K562 (cell line): ENCODE results near the gene ZBTB7A. TPM values are rescaled to one million over a fixed set of nuclear protein-coding genes. Genes with fewer than 3 reads are reported as not detected.

Experiments
- ATAC-seq: fragments of 200-7000 bp; cut with Tn5 transposase; 3 replicates; pipeline ENCODE4 v1.9.1; 2020; ENCODE audit warnings: moderate library complexity
- BruUV-seq: library from RNA; stranded (reverse); fragments of 400-500 nt; replicated peaks from 2 replicates; lab custom pipeline; 2021; lab: Mats Ljungman, UMichigan
- CTCF ChIA-PET: fragments of 300-600 bp; formaldehyde crosslinking; extraction: SDS; loops from one replicate; lab custom pipeline; 2021; ENCODE audit warnings: low intra/inter-chr PET ratio; lab: Yijun Ruan, JAX
- POLR2A ChIA-PET: fragments of 300-600, 350-650 bp; sonication (Branson Sonifier 250); formaldehyde crosslinking; extraction: SDS; loops from one replicate; lab custom pipeline; 2021; ENCODE audit warnings: antibody characterized with exemption, inconsistent platforms; lab: Yijun Ruan, JAX
- DNase-seq, 4 experiments: peaks; one replicate each; pipeline versions ENCODE4 v3.0.0 to v3.0.0-alpha.2; 2011 to 2018; ENCODE audit warnings: low spot score in 3 of 4, mixed read lengths in 3 of 4; ENCODE audit errors: extremely low read depth in 1 of 4
- FAIRE-seq: peaks from 2 replicates; lab custom pipeline; 2011; peaks lifted over from hg19 to GRCh38; lab: Jason Lieb, UNC
- H2AFZ ChIP-seq: 2 replicates; pipeline ENCODE4 v1.6.0; 2011; ENCODE audit warnings: low read depth, low read length, control low read depth, inconsistent platforms
- H3K27ac ChIP-seq: fragments of 200-600 bp; 3 replicates; pipeline ENCODE4 v1.8.0; 2011; ENCODE audit warnings: low read depth, mild to moderate bottlenecking, control low read depth, inconsistent platforms, low read length, moderate library complexity, mixed read lengths; ENCODE audit errors: extremely low read depth
- H3K27me3 ChIP-seq, 2 experiments: fragments of 300-600 bp in 1 of 2; 2 replicates in 1 of 2; 3 replicates in 1 of 2; pipeline versions ENCODE4 v1.6.0 to v1.8.0; 2011; ENCODE audit warnings: inconsistent platforms in 2 of 2, low read length in 2 of 2, mild to moderate bottlenecking in 1 of 2, mixed read lengths in 1 of 2, moderate library complexity in 1 of 2; ENCODE audit not compliant: control insufficient read depth in 2 of 2, insufficient read depth in 2 of 2
- H3K36me3 ChIP-seq: fragments of 300-600 bp; 3 replicates; pipeline ENCODE4 v1.8.0; 2011; ENCODE audit warnings: mild to moderate bottlenecking, low read length, inconsistent platforms; ENCODE audit not compliant: control insufficient read depth, insufficient read depth
- H3K4me1 ChIP-seq, 2 experiments: fragments of 200-600 bp in 1 of 2; replicated peaks in 1 of 2; 2 replicates in 1 of 2; 3 replicates in 1 of 2; pipeline versions ENCODE4 v1.5.1 to v1.8.0; 2011; ENCODE audit warnings: inconsistent platforms in 2 of 2, low read length in 2 of 2, mild to moderate bottlenecking in 1 of 2, mixed read lengths in 1 of 2, moderate library complexity in 1 of 2; ENCODE audit not compliant: control insufficient read depth in 2 of 2, insufficient read depth in 2 of 2
- H3K4me2 ChIP-seq: 2 replicates; pipeline ENCODE4 v1.6.1; 2011; ENCODE audit warnings: low read length, control low read depth, inconsistent platforms, mixed read lengths; ENCODE audit not compliant: insufficient read depth
- H3K4me3 ChIP-seq: fragments of 200-600 bp; sonication (generic), shearing (Covaris generic); 2 replicates; pipeline ENCODE4 v1.5.1; 2016; ENCODE audit warnings: control low read depth, inconsistent platforms
- H3K79me2 ChIP-seq: fragments of 200-600 bp; 3 replicates; pipeline ENCODE4 v1.8.0; 2011; ENCODE audit warnings: low read length, inconsistent platforms; ENCODE audit not compliant: control insufficient read depth, insufficient read depth
- H3K9ac ChIP-seq, 2 experiments: 2 replicates each; pipeline versions ENCODE4 v1.6.0 to v1.6.1; 2011; ENCODE audit warnings: low read depth in 2 of 2, low read length in 2 of 2, control low read depth in 1 of 2, inconsistent platforms in 1 of 2, mild to moderate bottlenecking in 1 of 2, mixed read lengths in 1 of 2; ENCODE audit not compliant: insufficient read depth in 1 of 2
- H3K9me1 ChIP-seq: one replicate; pipeline ENCODE4 v1.6.0; 2011; ENCODE audit warnings: inconsistent platforms, mild to moderate bottlenecking, low read length, moderate library complexity; ENCODE audit not compliant: control insufficient read depth, insufficient read depth
- H3K9me3 ChIP-seq: replicated peaks from 2 replicates; pipeline ENCODE4 v1.5.1; 2011; ENCODE audit warnings: low read depth, low read length, inconsistent platforms; ENCODE audit not compliant: control insufficient read depth, insufficient read depth
- H4K20me1 ChIP-seq: replicated peaks from 2 replicates; pipeline ENCODE4 v1.6.1; 2011; ENCODE audit warnings: low read length, inconsistent platforms, mixed read lengths; ENCODE audit not compliant: control insufficient read depth, insufficient read depth
- JUND ChIP-seq, 2 experiments: IDR thresholded peaks; 2 replicates in 1 of 2; 3 replicates in 1 of 2; pipeline ENCODE4 v1.6.1; 2011; ENCODE audit warnings: borderline replicate concordance in 2 of 2, low read depth in 2 of 2, low read length in 2 of 2, improper control_type of control experiment in 1 of 2, missing biosample characterization in 1 of 2, missing genetic modification characterization in 1 of 2, missing genetic modification reagents in 1 of 2
- RBFOX2 ChIP-seq: fragments of 200-400 bp; formaldehyde crosslinking; IDR thresholded peaks from 2 replicates; pipeline ENCODE4 v1.6.1; 2017; ENCODE audit warnings: low read depth, mild to moderate bottlenecking, low read length, moderate library complexity
- USF1 ChIP-seq: sonication (generic); formaldehyde crosslinking; IDR thresholded peaks from 2 replicates; pipeline ENCODE4 v1.9.0; 2022; ENCODE audit warnings: mild to moderate bottlenecking, missing genetic modification reagents
- whole genome bisulfite sequencing: fragments of 100-300 bp; shearing (Covaris generic); methylation state at CpG from one replicate; pipeline ENCODE4 v1.1.6; 2016; ENCODE audit warnings: low coverage, mixed read lengths; ENCODE audit not compliant: insufficient coverage; ENCODE audit errors: missing lambda C conversion rate; 5-methylcytosine and 5-hydroxymethylcytosine counted together
- in situ Hi-C: fragments of 300-500 bp; cut with MboI; formaldehyde crosslinking; loops from 4 replicates; pipeline ENCODE4 v1.15.0; 2018; ENCODE audit warnings: inconsistent platforms, mixed read lengths
- intact Hi-C: fragments of 100-400 bp; cut with micrococcal nuclease; formaldehyde crosslinking; loops from 2 replicates; pipeline ENCODE4 v1.14.2; 2022
- polyA plus RNA-seq, 8 experiments: library from polyadenylated mRNA; depleted of rRNA in 4 of 8; stranded (reverse) in 5 of 8; unstranded in 3 of 8; fragments of >200 nt; fragmentation: Nextera tagmentation in 2 of 8; fragmentation: Illumina TruSeq in 1 of 8; extraction: Ambion mirVana in 2 of 8; extraction: Trizol in 1 of 8; gene quantifications; 2 replicates each; pipeline versions ENCODE4 v1.2.1 to v1.2.3, GENCODE V29; 2011 to 2014; ENCODE audit warnings: inconsistent platforms in 1 of 8, missing spikeins in 1 of 8
- total RNA-seq, 7 experiments: library from RNA; depleted of rRNA in 6 of 7; stranded (reverse); fragments of >200 nt in 6 of 7; fragmentation: Illumina TruSeq in 2 of 7; extraction: Trizol in 2 of 7; gene quantifications; 2 replicates each; pipeline versions ENCODE4 v1.2.1 to v1.2.3, GENCODE V29; 2011 to 2021; ENCODE audit warnings: low replicate concordance in 1 of 7
- TF ChIP-seq, protein P1 (sequence below): sonication (generic); formaldehyde crosslinking; IDR thresholded peaks from 2 replicates; pipeline ENCODE4 v1.8.1; 2023; ENCODE audit warnings: mild to moderate bottlenecking, missing genetic modification reagents

The ZBTB7A gene
- total and polyA plus RNA-seq, 9 of the 15 experiments (the other 6 are each of a cell fraction or from before 2014, with no cell fraction given): 0.11 to 34.0 (median 4.6) TPM

- ChIA-PET CTCF (no interaction called here), POLR2A (interaction anchor here (0.6 to 1.4 kb wide), 2 partner anchors 9 to 30 kb away, joined by 4 read pairs; no protein-coding TSS in a partner anchor)
- in situ Hi-C loops: no loop called here
- Histone ChIP-seq H3K9me3 (no peaks in the 10 kb centered on the region), H3K36me3 (peaks cover 82% of the 10 kb centered on the region; the same call in 2 of the 3 replicates), H4K20me1 (peaks cover 42% of the 10 kb centered on the region), H3K4me3 (no peak overlapping the region), H3K4me2 (no peak overlapping the region), H3K27me3 (no peaks in the 10 kb centered on the region), H3K27ac (no peak overlapping the region), H3K9ac (no peak overlapping the region), H3K9me1 (no peaks in the 10 kb centered on the region), H2AFZ (no peak overlapping the region), H3K79me2 (peaks cover 82% of the 10 kb centered on the region), H3K4me1 (peaks cover 0 to 46% of the 10 kb centered on the region in 2 experiments; a peak in 2 of 5 replicates)
- intact Hi-C loops: no loop called here
- BruUV-seq: TSS peak; percentile 22
- no peak for DNase-seq
- FAIRE-seq: no peak
- no peak for ATAC-seq
- TF ChIP-seq, protein P1, sequence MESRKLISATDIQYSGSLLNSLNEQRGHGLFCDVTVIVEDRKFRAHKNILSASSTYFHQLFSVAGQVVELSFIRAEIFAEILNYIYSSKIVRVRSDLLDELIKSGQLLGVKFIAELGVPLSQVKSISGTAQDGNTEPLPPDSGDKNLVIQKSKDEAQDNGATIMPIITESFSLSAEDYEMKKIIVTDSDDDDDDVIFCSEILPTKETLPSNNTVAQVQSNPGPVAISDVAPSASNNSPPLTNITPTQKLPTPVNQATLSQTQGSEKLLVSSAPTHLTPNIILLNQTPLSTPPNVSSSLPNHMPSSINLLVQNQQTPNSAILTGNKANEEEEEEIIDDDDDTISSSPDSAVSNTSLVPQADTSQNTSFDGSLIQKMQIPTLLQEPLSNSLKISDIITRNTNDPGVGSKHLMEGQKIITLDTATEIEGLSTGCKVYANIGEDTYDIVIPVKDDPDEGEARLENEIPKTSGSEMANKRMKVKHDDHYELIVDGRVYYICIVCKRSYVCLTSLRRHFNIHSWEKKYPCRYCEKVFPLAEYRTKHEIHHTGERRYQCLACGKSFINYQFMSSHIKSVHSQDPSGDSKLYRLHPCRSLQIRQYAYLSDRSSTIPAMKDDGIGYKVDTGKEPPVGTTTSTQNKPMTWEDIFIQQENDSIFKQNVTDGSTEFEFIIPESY: peak; percentile 67; the same call in 1 of the 2 replicates
- TF ChIP-seq RBFOX2 (peak; percentile 44; the same call in 1 of the 2 replicates), JUND (IDR thresholded peaks at IDR 0.05; ENCODE audit: borderline replicate concordance, low read depth, low read length) (no peak), JUND (tag; IDR thresholded peaks at IDR 0.05; ENCODE audit: borderline replicate concordance, low read depth, low read length) (no peak), USF1 (CRISPR knock-in tag) (no peak)
- WGBS: 87% methylated on average over 14 of the region's 15 CpGs
Observed at GRCh38 chr19:4049432-4049831, 17.3 kb downstream of the ZBTB7A start.
